HUES64 (cell line): ENCODE results near the gene ORM2.

Experiments
- H3K27ac ChIP-seq: 2 replicates; pipeline ENCODE4 v1.7.0; 2013; ENCODE audit warnings: low read depth, low read length, inconsistent platforms
- H3K27me3 ChIP-seq: 2 replicates; pipeline ENCODE4 v1.6.1; 2013; ENCODE audit warnings: mild to moderate bottlenecking, low read length; ENCODE audit not compliant: insufficient read depth
- H3K36me3 ChIP-seq: 2 replicates; pipeline ENCODE4 v1.6.1; 2013; ENCODE audit warnings: mild to moderate bottlenecking, low read length; ENCODE audit not compliant: insufficient read depth
- H3K4me1 ChIP-seq: 2 replicates; pipeline ENCODE4 v1.6.1; 2013; ENCODE audit warnings: mild to moderate bottlenecking, low read length, moderate library complexity; ENCODE audit not compliant: insufficient read depth
- H3K4me3 ChIP-seq: 2 replicates; pipeline ENCODE4 v1.5.1; 2013; ENCODE audit warnings: mild to moderate bottlenecking, low read length, moderate library complexity
- H3K9ac ChIP-seq: 2 replicates; pipeline ENCODE4 v1.6.1; 2013; ENCODE audit warnings: mild to moderate bottlenecking, low read depth, low read length
- H3K9me3 ChIP-seq: 2 replicates; pipeline ENCODE4 v1.6.1; 2013; ENCODE audit warnings: low read depth, low read length; ENCODE audit not compliant: insufficient read depth
- WGBS: fragments of 150-250, 120-280 bp; methylation state at CpG from one replicate; pipeline ENCODE4 v1.1.7; 2013; ENCODE audit warnings: missing lambda C conversion rate; 5-methylcytosine and 5-hydroxymethylcytosine counted together

ORM2 gene

GRCh38 chr9:114336699-114337395, 7.2 kb downstream of the ORM2 start:
- 95% methylated on average over 23 of the region's 23 CpGs for WGBS
- Histone ChIP-seq H3K27me3 (no peaks in the 10 kb centered on the region), H3K4me3 (no peak overlapping the region), H3K27ac (no peak overlapping the region), H3K4me1 (no peaks in the 10 kb centered on the region), H3K9ac (no peak overlapping the region), H3K9me3 (no peaks in the 10 kb centered on the region), H3K36me3 (peaks cover 35% of the 10 kb centered on the region)

- Histone ChIP-seq H3K27me3 (no peaks in the 10 kb centered on the region), H3K27ac (no peak overlapping the region), H3K4me3 (no peak overlapping the region), H3K9ac (no peak overlapping the region), H3K4me1 (no peaks in the 10 kb centered on the region), H3K36me3 (peaks cover 45% of the 10 kb centered on the region), H3K9me3 (no peaks in the 10 kb centered on the region)
- WGBS, result 99% methylated on average over 2 of the region's 2 CpGs
Measured at GRCh38 chr9:114338187-114338586, 8.5 kb downstream of the ORM2 start.

- peaks cover 55% of the 10 kb centered on the region for H3K36me3 ChIP-seq
Measured at GRCh38 chr9:114339130-114339908, 9.7 kb downstream of the ORM2 start.

GRCh38 chr9:114341152-114341830, 11.6 kb downstream of the ORM2 start:
- WGBS, result 90% methylated on average over 12 of the region's 12 CpGs
- peaks cover 70% of the 10 kb centered on the region for H3K36me3 ChIP-seq

More at GRCh38 chr9:114339130-114339908, 9.7 kb downstream of the ORM2 start:
- no peaks in the 10 kb centered on the region for H3K27me3 ChIP-seq
- H3K4me1 ChIP-seq, result no peaks in the 10 kb centered on the region
- WGBS, result 81% methylated on average over 16 of the region's 16 CpGs
- H3K9me3 ChIP-seq, result no peaks in the 10 kb centered on the region
- H3K27ac ChIP-seq, result no peak overlapping the region
- H3K9ac ChIP-seq, result no peak overlapping the region
- no peak overlapping the region for H3K4me3 ChIP-seq

GRCh38 chr9:114341991-114342390, 12.3 kb downstream of the ORM2 start:
- Histone ChIP-seq H3K36me3 (peaks cover 77% of the 10 kb centered on the region), H3K4me3 (no peak overlapping the region), H3K27ac (no peak overlapping the region), H3K4me1 (no peaks in the 10 kb centered on the region), H3K27me3 (no peaks in the 10 kb centered on the region), H3K9me3 (no peaks in the 10 kb centered on the region), H3K9ac (no peak overlapping the region)
- 95% methylated on average over 4 of the region's 4 CpGs for WGBS

More at GRCh38 chr9:114341152-114341830, 11.6 kb downstream of the ORM2 start:
- Histone ChIP-seq H3K27me3 (no peaks in the 10 kb centered on the region), H3K9me3 (no peaks in the 10 kb centered on the region), H3K27ac (no peak overlapping the region), H3K9ac (no peak overlapping the region), H3K4me3 (no peak overlapping the region), H3K4me1 (no peaks in the 10 kb centered on the region)

GRCh38 chr9:114342755-114343440, 13.2 kb downstream of the ORM2 start:
- H3K9ac ChIP-seq, result no peak overlapping the region
- H3K27me3 ChIP-seq, result no peaks in the 10 kb centered on the region
- H3K4me1 ChIP-seq, result no peaks in the 10 kb centered on the region
- WGBS, result 93% methylated on average over 5 of the region's 5 CpGs
- H3K27ac ChIP-seq, result no peak overlapping the region
- peaks cover 77% of the 10 kb centered on the region for H3K36me3 ChIP-seq
- no peak overlapping the region for H3K4me3 ChIP-seq
- no peaks in the 10 kb centered on the region for H3K9me3 ChIP-seq

GRCh38 chr9:114343471-114344187, 14.0 kb downstream of the ORM2 start:
- Histone ChIP-seq H3K27me3 (no peaks in the 10 kb centered on the region), H3K4me1 (peaks cover 3% of the 10 kb centered on the region), H3K9me3 (no peaks in the 10 kb centered on the region), H3K27ac (no peak overlapping the region), H3K9ac (no peak overlapping the region), H3K36me3 (peaks cover 78% of the 10 kb centered on the region), H3K4me3 (no peak overlapping the region)
- WGBS, result 95% methylated on average over 8 of the region's 9 CpGs

GRCh38 chr9:114344188-114344566, 14.5 kb downstream of the ORM2 start:
- 95% methylated on average over 11 of the region's 11 CpGs for WGBS
- H3K9me3 ChIP-seq, result no peaks in the 10 kb centered on the region
- no peak overlapping the region for H3K4me3 ChIP-seq
- H3K27ac ChIP-seq, result no peak overlapping the region
- peaks cover 7% of the 10 kb centered on the region for H3K4me1 ChIP-seq
- no peaks in the 10 kb centered on the region for H3K27me3 ChIP-seq
- H3K9ac ChIP-seq, result no peak overlapping the region
- peaks cover 79% of the 10 kb centered on the region for H3K36me3 ChIP-seq

GRCh38 chr9:114344692-114345091, 15.0 kb downstream of the ORM2 start:
- 93% methylated on average over 3 of the region's 3 CpGs for WGBS
- no peak overlapping the region for H3K9ac ChIP-seq
- peaks cover 10% of the 10 kb centered on the region for H3K4me1 ChIP-seq
- peaks cover 79% of the 10 kb centered on the region for H3K36me3 ChIP-seq
- H3K27me3 ChIP-seq, result no peaks in the 10 kb centered on the region
- H3K9me3 ChIP-seq, result no peaks in the 10 kb centered on the region
- no peak overlapping the region for H3K4me3 ChIP-seq
- no peak overlapping the region for H3K27ac ChIP-seq

GRCh38 chr9:114345493-114346065, 15.9 kb downstream of the ORM2 start:
- Histone ChIP-seq H3K9ac (no peak overlapping the region), H3K27me3 (no peaks in the 10 kb centered on the region), H3K36me3 (peaks cover 81% of the 10 kb centered on the region), H3K27ac (no peak overlapping the region), H3K4me3 (no peak overlapping the region), H3K9me3 (no peaks in the 10 kb centered on the region), H3K4me1 (peaks cover 10% of the 10 kb centered on the region)
- 93% methylated on average over 7 of the region's 7 CpGs for WGBS
